GM12878 (cell line): ENCODE measurements around the gene CCDC57. TPM values are rescaled to one million over a fixed set of nuclear protein-coding genes. Genes with fewer than 3 reads are reported as not detected.

Experiments
- IKZF1 ChIP-seq: fragments of 450-650 bp; conservative IDR thresholded peaks from 2 replicates; pipeline ENCODE4 v1.6.1; 2017; ENCODE audit warnings: antibody characterized with exemption, mild to moderate bottlenecking
- KLF5 ChIP-seq: fragments of 450-650 bp; IDR thresholded peaks from 2 replicates; pipeline ENCODE4 v1.6.1; 2014; ENCODE audit warnings: mild to moderate bottlenecking; ENCODE audit not compliant: partially characterized antibody
- POLR2A ChIP-seq: IDR thresholded peaks from 2 replicates; pipeline ENCODE4 v1.6.1; 2011; ENCODE audit warnings: low read depth, mild to moderate bottlenecking, low read length
- SIN3A ChIP-seq: IDR thresholded peaks from 2 replicates; pipeline ENCODE4 v1.6.1; 2012; ENCODE audit warnings: low read depth, low read length, improper control_type of control experiment
- TCF3 ChIP-seq: IDR thresholded peaks from 2 replicates; pipeline ENCODE4 v1.6.1; 2012; ENCODE audit warnings: low read depth, mild to moderate bottlenecking, low read length, borderline replicate concordance; ENCODE audit not compliant: insufficient read depth
- polyA plus RNA-seq, 11 experiments: library from polyadenylated mRNA; depleted of rRNA in 4 of 11; unstranded in 6 of 11; stranded (reverse) in 5 of 11; fragments of >200 nt; fragmentation: Nextera tagmentation in 4 of 11; fragmentation: Illumina TruSeq in 1 of 11; extraction: Ambion mirVana in 4 of 11; extraction: Trizol in 1 of 11; gene quantifications; 1 replicate in 1 of 11; 2 replicates in 10 of 11; pipeline versions ENCODE4 v1.2.1 to v1.2.3, GENCODE V29; 2011 to 2016; ENCODE audit warnings: inconsistent platforms in 2 of 11, missing spikeins in 2 of 11, low read depth in 1 of 11
- total RNA-seq, 4 experiments: library from RNA; depleted of rRNA in 3 of 4; stranded (reverse); fragments of >200 nt in 3 of 4; fragmentation: Illumina TruSeq in 1 of 4; extraction: Trizol in 1 of 4; gene quantifications; 2 replicates each; pipeline versions ENCODE4 v1.2.1 to v1.2.3, GENCODE V29; 2013 to 2021
- TF ChIP-seq, protein P1 (sequence below): fragments of 450-650 bp; IDR thresholded peaks from 2 replicates; pipeline ENCODE4 v1.6.1; 2017; ENCODE audit warnings: mild to moderate bottlenecking, moderate library complexity
- TF ChIP-seq, protein P2 (sequence below): fragments of 450-650 bp; IDR thresholded peaks from 2 replicates; pipeline ENCODE4 v1.6.1; 2018; ENCODE audit warnings: borderline replicate concordance, mild to moderate bottlenecking; ENCODE audit not compliant: partially characterized antibody

The CCDC57 gene
- total and polyA plus RNA-seq, 10 of the 15 experiments (the other 5 are each of a cell fraction or from before 2014, with no cell fraction given): 5.4 to 123 (median 45.8) TPM

DNA sequence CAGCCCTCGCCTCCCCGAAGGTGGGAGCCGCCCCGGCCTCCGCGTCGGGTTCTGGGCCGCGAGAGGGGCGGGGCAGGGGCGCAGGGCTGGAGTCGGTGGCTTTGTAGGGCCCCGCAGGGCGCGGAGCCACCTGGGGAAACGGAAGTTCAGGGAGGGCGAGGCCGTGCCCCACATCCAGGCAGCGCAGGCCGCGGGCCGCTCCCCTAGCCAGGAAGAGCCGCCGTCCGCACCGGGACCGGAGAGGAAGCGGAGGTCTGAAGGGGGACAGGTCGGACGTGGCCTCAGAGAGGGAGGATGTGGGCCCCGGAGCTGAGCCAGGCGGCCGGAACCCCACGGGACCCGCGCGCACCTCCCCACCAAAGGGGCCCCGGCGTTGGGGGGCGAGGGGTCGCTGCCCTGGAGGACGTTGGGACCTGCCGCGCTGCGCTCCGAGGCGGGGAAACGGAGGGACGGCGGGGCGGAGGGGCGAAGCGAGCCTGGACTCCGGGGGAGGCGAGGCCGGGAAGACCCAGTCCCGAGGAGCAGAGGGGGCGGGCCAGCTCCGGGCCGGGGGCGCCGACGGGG lies 15.7 kb upstream of the CCDC57 start (continued):
- TF ChIP-seq, protein P1, sequence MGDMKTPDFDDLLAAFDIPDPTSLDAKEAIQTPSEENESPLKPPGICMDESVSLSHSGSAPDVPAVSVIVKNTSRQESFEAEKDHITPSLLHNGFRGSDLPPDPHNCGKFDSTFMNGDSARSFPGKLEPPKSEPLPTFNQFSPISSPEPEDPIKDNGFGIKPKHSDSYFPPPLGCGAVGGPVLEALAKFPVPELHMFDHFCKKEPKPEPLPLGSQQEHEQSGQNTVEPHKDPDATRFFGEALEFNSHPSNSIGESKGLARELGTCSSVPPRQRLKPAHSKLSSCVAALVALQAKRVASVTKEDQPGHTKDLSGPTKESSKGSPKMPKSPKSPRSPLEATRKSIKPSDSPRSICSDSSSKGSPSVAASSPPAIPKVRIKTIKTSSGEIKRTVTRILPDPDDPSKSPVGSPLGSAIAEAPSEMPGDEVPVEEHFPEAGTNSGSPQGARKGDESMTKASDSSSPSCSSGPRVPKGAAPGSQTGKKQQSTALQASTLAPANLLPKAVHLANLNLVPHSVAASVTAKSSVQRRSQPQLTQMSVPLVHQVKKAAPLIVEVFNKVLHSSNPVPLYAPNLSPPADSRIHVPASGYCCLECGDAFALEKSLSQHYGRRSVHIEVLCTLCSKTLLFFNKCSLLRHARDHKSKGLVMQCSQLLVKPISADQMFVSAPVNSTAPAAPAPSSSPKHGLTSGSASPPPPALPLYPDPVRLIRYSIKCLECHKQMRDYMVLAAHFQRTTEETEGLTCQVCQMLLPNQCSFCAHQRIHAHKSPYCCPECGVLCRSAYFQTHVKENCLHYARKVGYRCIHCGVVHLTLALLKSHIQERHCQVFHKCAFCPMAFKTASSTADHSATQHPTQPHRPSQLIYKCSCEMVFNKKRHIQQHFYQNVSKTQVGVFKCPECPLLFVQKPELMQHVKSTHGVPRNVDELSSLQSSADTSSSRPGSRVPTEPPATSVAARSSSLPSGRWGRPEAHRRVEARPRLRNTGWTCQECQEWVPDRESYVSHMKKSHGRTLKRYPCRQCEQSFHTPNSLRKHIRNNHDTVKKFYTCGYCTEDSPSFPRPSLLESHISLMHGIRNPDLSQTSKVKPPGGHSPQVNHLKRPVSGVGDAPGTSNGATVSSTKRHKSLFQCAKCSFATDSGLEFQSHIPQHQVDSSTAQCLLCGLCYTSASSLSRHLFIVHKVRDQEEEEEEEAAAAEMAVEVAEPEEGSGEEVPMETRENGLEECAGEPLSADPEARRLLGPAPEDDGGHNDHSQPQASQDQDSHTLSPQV: no peak
- TF ChIP-seq POLR2A (peak; percentile 33), TCF3 (peak; percentile 64; the same call in 1 of the 2 replicates), SIN3A (0 out of 2 replicates have a peak, but pooled peaks have one; percentile 22), IKZF1 (peak; percentile 94), KLF5 (peak; percentile 18)
- TF ChIP-seq, protein P2, sequence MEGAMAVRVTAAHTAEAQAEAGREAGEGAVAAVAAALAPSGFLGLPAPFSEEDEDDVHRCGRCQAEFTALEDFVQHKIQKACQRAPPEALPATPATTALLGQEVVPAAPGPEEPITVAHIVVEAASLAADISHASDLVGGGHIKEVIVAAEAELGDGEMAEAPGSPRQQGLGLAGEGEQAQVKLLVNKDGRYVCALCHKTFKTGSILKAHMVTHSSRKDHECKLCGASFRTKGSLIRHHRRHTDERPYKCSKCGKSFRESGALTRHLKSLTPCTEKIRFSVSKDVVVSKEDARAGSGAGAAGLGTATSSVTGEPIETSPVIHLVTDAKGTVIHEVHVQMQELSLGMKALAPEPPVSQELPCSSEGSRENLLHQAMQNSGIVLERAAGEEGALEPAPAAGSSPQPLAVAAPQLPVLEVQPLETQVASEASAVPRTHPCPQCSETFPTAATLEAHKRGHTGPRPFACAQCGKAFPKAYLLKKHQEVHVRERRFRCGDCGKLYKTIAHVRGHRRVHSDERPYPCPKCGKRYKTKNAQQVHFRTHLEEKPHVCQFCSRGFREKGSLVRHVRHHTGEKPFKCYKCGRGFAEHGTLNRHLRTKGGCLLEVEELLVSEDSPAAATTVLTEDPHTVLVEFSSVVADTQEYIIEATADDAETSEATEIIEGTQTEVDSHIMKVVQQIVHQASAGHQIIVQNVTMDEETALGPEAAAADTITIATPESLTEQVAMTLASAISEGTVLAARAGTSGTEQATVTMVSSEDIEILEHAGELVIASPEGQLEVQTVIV: no peak
